HT1080 (cell line): ENCODE measurements around the gene SELP. TPM values are rescaled to one million over a fixed set of nuclear protein-coding genes. Genes with fewer than 3 reads are reported as not detected.

ENCODE experiments used
- total RNA-seq: library from RNA; depleted of rRNA; stranded (reverse); fragments of >200 nt; shearing (Covaris generic); gene quantifications from 2 replicates; pipeline ENCODE4 v1.2.3, GENCODE V29; 2014; rRNA removed

Gene SELP
- total RNA-seq, 1 experiment from 2014 or later, result not detected

Other genes starting within 250 kb of the SELP start
- 1.1 and 1.5 TPM in 2 replicates for gene CCDC181, start 202.7 kb downstream of the SELP start, total RNA-seq
- gene SLC19A2, start 144.2 kb downstream of the SELP start, total RNA-seq, result 7.1 and 7.2 TPM in 2 replicates
- gene F5, start 43.6 kb downstream of the SELP start, total RNA-seq, result not detected in 2 replicates
- 0.27 TPM in 1 of 2 replicates, not detected in the other for gene SELL, start 81.5 kb upstream of the SELP start, total RNA-seq
- not detected in 2 replicates for gene SELE, start 104.0 kb upstream of the SELP start, total RNA-seq
- gene METTL18, start 164.8 kb upstream of the SELP start, total RNA-seq, result 9.1 and 10.6 TPM in 2 replicates